ENCODE measurements around the gene CEP112. TPM values are rescaled to one million over a fixed set of nuclear protein-coding genes. Genes with fewer than 3 reads are reported as not detected.

CEP112 gene
- total RNA-seq, 1 experiment from 2014 or later = 6.1 TPM

- POLR2A ChIA-PET = no interaction called here
- H3K27ac Mint-ChIP-seq = no peak overlapping the region
- TF ChIP-seq GABPB1 (CRISPR knock-in tag; IDR thresholded peaks at IDR 0.05) (no peak), USF2 (CRISPR knock-in tag; IDR thresholded peaks at IDR 0.05) (no peak), ZNF121 (CRISPR knock-in tag; IDR thresholded peaks at IDR 0.05) (no peak), OVOL2 (CRISPR knock-in tag; IDR thresholded peaks at IDR 0.05; ENCODE audit: borderline replicate concordance) (no peak), MAX (CRISPR knock-in tag; IDR thresholded peaks at IDR 0.05) (no peak)
- CTCF ChIA-PET = no interaction called here
- H3K4me1 Mint-ChIP-seq = peaks cover 5% of the 10 kb centered on the region
- DNase-seq (ENCODE audit: low spot score) (no peak), ATAC-seq (no peak)
- no peaks in the 10 kb centered on the region for H3K27me3 Mint-ChIP-seq (ENCODE audit: low read depth)
- H3K4me3 Mint-ChIP-seq = no peak overlapping the region
- no peaks in the 10 kb centered on the region for H3K9me3 Mint-ChIP-seq
- no peaks in the 10 kb centered on the region for H3K36me3 Mint-ChIP-seq
These were observed 335.1 kb downstream of the CEP112 start for GRCh38 chr17:65856865-65857264.

- Mint-ChIP-seq H3K27ac (no peak overlapping the region), H3K9me3 (no peaks in the 10 kb centered on the region), H3K36me3 (no peaks in the 10 kb centered on the region), H3K27me3 (ENCODE audit: low read depth) (no peaks in the 10 kb centered on the region), H3K4me3 (no peak overlapping the region), H3K4me1 (peaks cover 5% of the 10 kb centered on the region)
- DNase-seq (ENCODE audit: low spot score) = no peak
- CTCF ChIA-PET = no interaction called here
- TF ChIP-seq RORB (CRISPR knock-in tag; IDR thresholded peaks at IDR 0.05) (no peak), FOXP4 (CRISPR knock-in tag; IDR thresholded peaks at IDR 0.05) (no peak), FOXP1 (CRISPR knock-in tag; IDR thresholded peaks at IDR 0.05; ENCODE audit: borderline replicate concordance) (no peak), ERG (CRISPR knock-in tag; IDR thresholded peaks at IDR 0.05) (no peak), TP53 (CRISPR knock-in tag; IDR thresholded peaks at IDR 0.05) (no peak), ELF4 (CRISPR knock-in tag; IDR thresholded peaks at IDR 0.05; ENCODE audit: low read depth) (no peak), FOXJ3 (CRISPR knock-in tag; IDR thresholded peaks at IDR 0.05; ENCODE audit: borderline replicate concordance) (no peak), HMGXB4 (CRISPR knock-in tag; IDR thresholded peaks at IDR 0.05) (no peak), FOXK1 (CRISPR knock-in tag; IDR thresholded peaks at IDR 0.05) (no peak), ATF6 (CRISPR knock-in tag; IDR thresholded peaks at IDR 0.05) (no peak), CTCF (IDR thresholded peaks at IDR 0.05) (no peak)
- POLR2A ChIA-PET = no interaction called here
- ATAC-seq = no peak
These were observed 336.3 kb downstream of the CEP112 start for GRCh38 chr17:65855675-65856074.

Data from WTC11 (cell line).